Sigmoid colon (tissue), 4 donors: ENCODE data around the gene LYL1.

Experiments used
- CTCF ChIP-seq, 4 experiments: fragments of 450-650 bp in 3 of 4; fragments of 200-600 bp in 1 of 4; IDR thresholded peaks; one replicate each; pipeline ENCODE4 v1.5.1; 2016 to 2019; ENCODE audit warnings: antibody characterized with exemption in 4 of 4, mild to moderate bottlenecking in 3 of 4, moderate library complexity in 2 of 4
- EP300 ChIP-seq, 4 donors: sonication (generic); formaldehyde crosslinking; IDR thresholded peaks; one replicate each; pipeline ENCODE4 v1.6.1; 2017; ENCODE audit warnings: antibody characterized with exemption in 4 of 4
- POLR2A ChIP-seq, 2 donors: fragments of 450-650 bp; IDR thresholded peaks; one replicate each; pipeline ENCODE4 v1.6.1; 2016; ENCODE audit warnings: antibody characterized with exemption in 2 of 2, mild to moderate bottlenecking in 2 of 2, moderate library complexity in 2 of 2
- POLR2AphosphoS5 ChIP-seq, 4 donors: sonication (generic); formaldehyde crosslinking; IDR thresholded peaks; one replicate each; pipeline ENCODE4 v1.6.1; 2017; ENCODE audit warnings: antibody characterized with exemption in 4 of 4

GRCh38 chr19:13078381-13078780 lies 24.3 kb downstream of the LYL1 start:
- TF ChIP-seq CTCF (IDR thresholded peaks at IDR 0.05) (no peak), POLR2AphosphoS5 (IDR thresholded peaks at IDR 0.05) (no peak), EP300 (IDR thresholded peaks at IDR 0.05) (no peak), POLR2A (IDR thresholded peaks at IDR 0.05) (no peak)
